ENCODE data around the gene TMPRSS9. TPM values are rescaled to one million over a fixed set of nuclear protein-coding genes. Genes with fewer than 3 reads are reported as not detected.

TMPRSS9 gene
- total RNA-seq, 1 donor from 2014 or later: not detected

DNA sequence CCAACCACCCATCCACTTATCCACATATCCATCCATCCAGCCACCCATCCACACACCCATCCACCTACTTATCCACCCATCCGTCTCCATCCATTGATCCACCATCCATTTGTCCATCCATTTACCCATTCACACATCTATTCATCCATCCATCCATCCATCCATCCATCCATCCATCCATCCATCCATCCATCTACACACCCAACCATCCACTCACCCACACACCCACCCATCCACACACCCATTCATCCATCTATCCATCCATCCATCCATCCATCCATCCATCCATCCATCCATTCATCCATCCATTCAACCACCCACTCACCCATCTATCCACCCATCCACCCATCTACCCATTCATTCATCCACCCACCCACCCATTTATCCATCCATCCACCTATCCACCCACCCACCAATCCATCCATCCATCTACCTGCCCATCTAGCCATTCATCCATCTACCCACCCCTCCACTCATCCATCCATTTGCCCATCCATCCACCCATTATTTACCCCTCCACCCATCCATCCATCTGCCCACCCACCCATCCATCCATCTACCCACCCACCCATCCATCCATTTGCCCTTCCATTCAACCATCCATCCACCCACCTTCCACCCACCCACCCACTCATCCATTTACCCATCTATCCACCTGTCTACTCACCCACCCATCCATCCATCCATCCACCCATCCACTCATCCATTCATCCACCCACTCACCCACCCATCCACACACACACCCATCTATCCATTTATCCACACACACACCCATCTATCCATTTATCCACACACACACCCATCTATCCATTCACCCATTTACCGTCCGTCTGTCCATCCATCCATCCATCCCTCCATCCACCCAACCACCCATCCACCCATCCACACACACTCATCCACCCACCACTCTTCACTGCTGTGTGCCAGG, 2.5 kb upstream of the TMPRSS9 start:
- Histone ChIP-seq H3K4me1 (peaks cover 4% of the 10 kb centered on the region), H3K9me3 (replicated peaks) (no peaks in the 10 kb centered on the region), H3K4me3 (no peak overlapping the region), H3K27ac (replicated peaks) (no peak overlapping the region), H3K27me3 (ENCODE audit: low read depth) (peaks cover 27% of the 10 kb centered on the region), H3K36me3 (peaks cover 21% of the 10 kb centered on the region)
- TF ChIP-seq, protein P1, sequence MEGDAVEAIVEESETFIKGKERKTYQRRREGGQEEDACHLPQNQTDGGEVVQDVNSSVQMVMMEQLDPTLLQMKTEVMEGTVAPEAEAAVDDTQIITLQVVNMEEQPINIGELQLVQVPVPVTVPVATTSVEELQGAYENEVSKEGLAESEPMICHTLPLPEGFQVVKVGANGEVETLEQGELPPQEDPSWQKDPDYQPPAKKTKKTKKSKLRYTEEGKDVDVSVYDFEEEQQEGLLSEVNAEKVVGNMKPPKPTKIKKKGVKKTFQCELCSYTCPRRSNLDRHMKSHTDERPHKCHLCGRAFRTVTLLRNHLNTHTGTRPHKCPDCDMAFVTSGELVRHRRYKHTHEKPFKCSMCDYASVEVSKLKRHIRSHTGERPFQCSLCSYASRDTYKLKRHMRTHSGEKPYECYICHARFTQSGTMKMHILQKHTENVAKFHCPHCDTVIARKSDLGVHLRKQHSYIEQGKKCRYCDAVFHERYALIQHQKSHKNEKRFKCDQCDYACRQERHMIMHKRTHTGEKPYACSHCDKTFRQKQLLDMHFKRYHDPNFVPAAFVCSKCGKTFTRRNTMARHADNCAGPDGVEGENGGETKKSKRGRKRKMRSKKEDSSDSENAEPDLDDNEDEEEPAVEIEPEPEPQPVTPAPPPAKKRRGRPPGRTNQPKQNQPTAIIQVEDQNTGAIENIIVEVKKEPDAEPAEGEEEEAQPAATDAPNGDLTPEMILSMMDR (IDR thresholded peaks at IDR 0.05; ENCODE audit: borderline replicate concordance): no peak
- intact Hi-C loops (cut with micrococcal nuclease): no loop called here
- no peak for DNase-seq

DNA sequence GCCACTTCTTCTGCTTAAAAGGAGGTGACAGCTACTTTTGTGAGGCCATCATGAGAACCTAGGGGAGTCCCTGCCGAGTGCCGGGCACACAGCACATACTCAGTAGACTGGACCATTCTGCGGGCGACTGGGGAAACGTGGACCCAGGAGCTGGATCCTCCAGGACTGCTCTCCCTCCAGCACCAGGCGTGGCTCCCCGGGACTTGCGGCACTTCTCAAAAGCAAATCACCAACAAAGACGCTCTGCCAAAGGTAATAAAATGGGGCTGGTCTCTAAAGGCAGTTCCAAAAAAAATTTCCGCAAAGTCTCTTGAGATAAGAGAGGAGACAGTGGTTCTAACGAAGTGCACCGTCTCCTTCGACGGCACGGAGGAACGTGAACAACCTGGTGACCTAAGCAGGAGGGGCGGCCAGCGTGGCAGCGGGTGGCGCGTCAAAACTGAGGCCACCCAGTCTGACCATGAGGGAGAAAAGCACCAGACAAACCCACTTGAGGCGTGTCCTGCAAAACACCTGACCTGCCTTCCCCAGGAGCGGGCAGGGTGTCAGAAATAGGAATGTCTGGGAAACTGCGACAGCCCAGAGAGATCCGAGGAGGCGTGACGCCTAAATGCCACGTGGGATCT, 1.4 kb upstream of the TMPRSS9 start:
- Histone ChIP-seq H3K27ac (replicated peaks) (no peak overlapping the region), H3K4me1 (peaks cover 4% of the 10 kb centered on the region), H3K27me3 (ENCODE audit: low read depth) (peaks cover 38% of the 10 kb centered on the region), H3K9me3 (replicated peaks) (no peaks in the 10 kb centered on the region), H3K4me3 (no peak overlapping the region), H3K36me3 (peaks cover 10% of the 10 kb centered on the region)
- DNase-seq: no peak
- intact Hi-C loops (cut with micrococcal nuclease): no loop called here
- TF ChIP-seq, protein P1 (IDR thresholded peaks at IDR 0.05; ENCODE audit: borderline replicate concordance): no peak

DNA sequence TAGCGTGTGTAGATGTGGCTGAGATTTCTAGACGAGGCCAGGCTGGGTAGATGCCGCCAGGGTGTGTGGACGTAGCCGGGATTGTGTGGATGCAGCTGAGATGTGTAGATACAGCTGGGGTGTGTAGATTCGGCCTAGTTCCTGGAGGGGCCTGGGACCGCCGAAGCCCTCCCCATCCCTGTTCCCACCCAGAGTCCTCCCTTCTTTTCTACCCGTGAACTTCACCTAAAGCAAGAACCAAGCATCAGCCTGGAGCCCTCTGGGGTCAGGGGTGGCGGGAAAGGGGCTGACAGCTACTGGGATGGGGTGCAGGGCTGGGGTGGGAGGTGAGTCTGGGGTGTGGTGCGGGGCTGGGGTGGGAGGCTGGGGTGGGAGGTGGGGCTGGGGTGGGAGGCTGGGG, 768 bp downstream of the TMPRSS9 start:
- H3K4me1 ChIP-seq: peaks cover 4% of the 10 kb centered on the region
- H3K27ac ChIP-seq (replicated peaks): no peak overlapping the region
- H3K4me3 ChIP-seq: no peak overlapping the region
- H3K27me3 ChIP-seq (ENCODE audit: low read depth): peaks cover 60% of the 10 kb centered on the region
- intact Hi-C loops (cut with micrococcal nuclease): no loop called here
- TF ChIP-seq, protein P1 (IDR thresholded peaks at IDR 0.05; ENCODE audit: borderline replicate concordance): no peak
- H3K36me3 ChIP-seq: no peaks in the 10 kb centered on the region
- no peak for DNase-seq
- H3K9me3 ChIP-seq (replicated peaks): no peaks in the 10 kb centered on the region

DNA sequence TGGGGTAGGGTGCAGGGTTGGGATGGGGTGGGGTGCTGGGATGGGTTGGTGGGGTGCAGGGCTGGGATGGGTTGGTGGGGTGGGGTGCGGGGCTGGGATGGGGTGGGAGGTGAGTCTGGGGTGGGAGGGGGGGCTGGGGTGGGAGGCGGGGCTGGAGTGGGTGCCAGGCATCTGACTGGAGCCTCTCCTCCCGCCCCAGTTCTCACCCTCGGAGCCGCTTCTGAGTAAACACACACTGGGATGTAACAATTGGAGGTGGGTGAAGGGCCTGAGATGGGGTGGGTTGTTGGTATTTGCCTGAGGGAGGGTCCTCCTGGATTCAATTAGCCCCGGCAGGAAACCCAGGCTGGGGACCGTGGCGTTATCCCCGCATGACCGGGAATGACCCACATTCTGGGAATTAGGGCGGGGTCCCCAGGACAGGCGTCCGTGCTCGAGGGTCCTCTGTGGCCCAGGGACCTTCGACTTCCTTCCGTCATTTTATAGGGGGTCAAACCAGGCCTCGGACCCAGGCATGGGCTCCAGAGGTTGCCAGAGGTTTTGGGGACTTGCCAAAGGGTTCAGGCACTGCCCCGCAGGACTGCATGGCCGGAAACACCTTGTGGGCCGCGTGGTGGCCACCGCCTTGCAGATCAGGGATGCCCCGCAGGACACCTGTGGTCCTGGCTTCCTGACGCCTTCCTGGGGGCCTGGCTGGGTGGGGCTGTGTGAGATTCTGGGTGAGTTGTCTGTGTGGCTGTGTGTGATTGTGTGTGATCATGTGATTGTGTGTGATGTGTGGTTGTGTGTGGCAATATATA, 1.4 kb downstream of the TMPRSS9 start:
- DNase-seq: no peak
- intact Hi-C loops (cut with micrococcal nuclease): no loop called here
- H3K9me3 ChIP-seq (replicated peaks): no peaks in the 10 kb centered on the region
- TF ChIP-seq, protein P1 (IDR thresholded peaks at IDR 0.05; ENCODE audit: borderline replicate concordance): no peak
- no peak overlapping the region for H3K4me3 ChIP-seq
- H3K4me1 ChIP-seq: peaks cover 4% of the 10 kb centered on the region
- H3K27me3 ChIP-seq (ENCODE audit: low read depth): peaks cover 66% of the 10 kb centered on the region
- H3K27ac ChIP-seq (replicated peaks): no peak overlapping the region
- no peaks in the 10 kb centered on the region for H3K36me3 ChIP-seq
